ENCODE results near the gene ZBTB25. TPM values are rescaled to one million over a fixed set of nuclear protein-coding genes. Genes with fewer than 3 reads are reported as not detected.

ZBTB25 gene
- total RNA-seq, 1 experiment from 2014 or later, result 4.0 TPM

GRCh38 chr14:64509036-64509435 lies 5.4 kb upstream of the ZBTB25 start:
- no peak overlapping the region for H3K4me3 ChIP-seq (ENCODE audit: low read length)
- H3K79me2 ChIP-seq (ENCODE audit: low read length), result peaks cover 94% of the 10 kb centered on the region
- H3K27ac ChIP-seq (ENCODE audit: low read length), result no peak overlapping the region
- H3F3A ChIP-seq (ENCODE audit: low read length, unreplicated experiment), result no peaks in the 10 kb centered on the region
- H3K36me3 ChIP-seq (ENCODE audit: low read depth, low read length), result peaks cover 11% of the 10 kb centered on the region; the same call in 1 of the 2 replicates
- H3K4me2 ChIP-seq (ENCODE audit: low read length), result no peak overlapping the region
- H4K20me1 ChIP-seq (ENCODE audit: low read length), result peaks cover 76% of the 10 kb centered on the region
- BruUV-seq (replicated peaks), result no TSS peak
- intact Hi-C loops (cut with micrococcal nuclease), result loop anchor here (10.0 kb wide), 1 partner anchor 164 kb away; no protein-coding TSS in a partner anchor
- CTCF ChIA-PET, result no interaction called here
- H3K9me2 ChIP-seq (replicated peaks; ENCODE audit: low read length), result no peaks in the 10 kb centered on the region
- H3K9ac ChIP-seq (ENCODE audit: low read length), result no peak overlapping the region
- ATAC-seq (no peak), DNase-seq (no peak)
- TF ChIP-seq EZH2 (IDR thresholded peaks at IDR 0.05; ENCODE audit: low read length, unreplicated experiment) (no peak), EZH2phosphoT487 (IDR thresholded peaks at IDR 0.05; ENCODE audit: borderline replicate concordance, low read length) (no peak)
- TF ChIP-seq, protein P1, sequence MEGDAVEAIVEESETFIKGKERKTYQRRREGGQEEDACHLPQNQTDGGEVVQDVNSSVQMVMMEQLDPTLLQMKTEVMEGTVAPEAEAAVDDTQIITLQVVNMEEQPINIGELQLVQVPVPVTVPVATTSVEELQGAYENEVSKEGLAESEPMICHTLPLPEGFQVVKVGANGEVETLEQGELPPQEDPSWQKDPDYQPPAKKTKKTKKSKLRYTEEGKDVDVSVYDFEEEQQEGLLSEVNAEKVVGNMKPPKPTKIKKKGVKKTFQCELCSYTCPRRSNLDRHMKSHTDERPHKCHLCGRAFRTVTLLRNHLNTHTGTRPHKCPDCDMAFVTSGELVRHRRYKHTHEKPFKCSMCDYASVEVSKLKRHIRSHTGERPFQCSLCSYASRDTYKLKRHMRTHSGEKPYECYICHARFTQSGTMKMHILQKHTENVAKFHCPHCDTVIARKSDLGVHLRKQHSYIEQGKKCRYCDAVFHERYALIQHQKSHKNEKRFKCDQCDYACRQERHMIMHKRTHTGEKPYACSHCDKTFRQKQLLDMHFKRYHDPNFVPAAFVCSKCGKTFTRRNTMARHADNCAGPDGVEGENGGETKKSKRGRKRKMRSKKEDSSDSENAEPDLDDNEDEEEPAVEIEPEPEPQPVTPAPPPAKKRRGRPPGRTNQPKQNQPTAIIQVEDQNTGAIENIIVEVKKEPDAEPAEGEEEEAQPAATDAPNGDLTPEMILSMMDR (conservative IDR thresholded peaks at IDR 0.05; ENCODE audit: low read depth, low read length), result no peak
- H3K9me3 ChIP-seq (ENCODE audit: low read length), result no peaks in the 10 kb centered on the region
- peaks cover 39% of the 10 kb centered on the region for H3K4me1 ChIP-seq (ENCODE audit: insufficient read depth, low read length)
- no peaks in the 10 kb centered on the region for H3K27me3 ChIP-seq (ENCODE audit: low read length)
- H2AFZ ChIP-seq (ENCODE audit: low read length), result no peak overlapping the region
- POLR2A ChIA-PET (ENCODE audit: unreplicated experiment), result interaction anchor here (0.6 kb wide), 1 partner anchor 171 kb away, joined by 3 read pairs; no protein-coding TSS in a partner anchor

DNA sequence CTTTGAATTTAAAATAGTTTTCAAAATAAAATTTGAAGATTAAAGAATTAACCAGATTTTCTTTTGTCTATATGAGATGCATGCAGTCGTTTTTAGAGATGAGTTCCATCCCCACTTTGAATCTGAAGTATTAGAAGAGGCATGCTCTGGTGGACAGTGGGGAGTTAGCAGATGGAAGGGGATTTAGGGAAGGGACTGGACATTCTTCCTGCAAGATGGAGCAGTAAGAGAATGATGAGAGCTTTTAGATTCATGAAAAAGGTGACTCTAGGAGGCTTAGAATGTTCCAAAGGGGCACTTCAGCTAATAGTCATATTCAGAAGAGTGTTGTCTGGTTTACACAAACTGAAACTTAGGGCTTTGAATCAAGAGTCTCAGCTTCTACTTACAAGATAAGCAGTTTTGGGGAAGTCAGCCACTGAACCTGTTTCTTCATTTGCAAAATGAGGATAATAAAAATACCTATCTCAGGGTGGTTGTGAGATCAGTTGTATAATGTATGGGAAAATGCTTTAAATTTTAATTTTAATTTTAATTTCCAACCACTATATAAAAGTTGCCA lies 4.7 kb upstream of the ZBTB25 start:
- ATAC-seq (no peak), DNase-seq (no peak)
- H3K9me3 ChIP-seq (ENCODE audit: low read length), result no peaks in the 10 kb centered on the region
- no peaks in the 10 kb centered on the region for H3F3A ChIP-seq (ENCODE audit: low read length, unreplicated experiment)
- TF ChIP-seq EZH2 (IDR thresholded peaks at IDR 0.05; ENCODE audit: low read length, unreplicated experiment), result no peak
- TF ChIP-seq, protein P1 (conservative IDR thresholded peaks at IDR 0.05; ENCODE audit: low read depth, low read length), result no peak
- no peak for TF ChIP-seq EZH2phosphoT487 (IDR thresholded peaks at IDR 0.05; ENCODE audit: borderline replicate concordance, low read length)
- peak overlapping the region; percentile 19; the same call in 1 of the 2 replicates for H3K9ac ChIP-seq (ENCODE audit: low read length)
- peaks cover 38% of the 10 kb centered on the region for H3K4me1 ChIP-seq (ENCODE audit: insufficient read depth, low read length)
- peaks cover 72% of the 10 kb centered on the region for H4K20me1 ChIP-seq (ENCODE audit: low read length)
- H3K27ac ChIP-seq (ENCODE audit: low read length), result 0 out of 2 replicates have a peak overlapping the region, but pooled peaks have one; percentile 33
- intact Hi-C loops (cut with micrococcal nuclease), result loop anchor here (10.0 kb wide), 1 partner anchor 163 kb away; no protein-coding TSS in a partner anchor
- 0 out of 2 replicates have a peak overlapping the region, but pooled peaks have one; percentile 82 for H3K4me3 ChIP-seq (ENCODE audit: low read length)
- ChIA-PET CTCF (no interaction called here), POLR2A (ENCODE audit: unreplicated experiment) (no interaction called here)
- BruUV-seq (replicated peaks), result no TSS peak
- H2AFZ ChIP-seq (ENCODE audit: low read length), result no peak overlapping the region
- H3K36me3 ChIP-seq (ENCODE audit: low read depth, low read length), result peaks cover 11% of the 10 kb centered on the region; the same call in 1 of the 2 replicates
- no peaks in the 10 kb centered on the region for H3K27me3 ChIP-seq (ENCODE audit: low read length)
- H3K4me2 ChIP-seq (ENCODE audit: low read length), result peak overlapping the region; percentile 97
- peaks cover 88% of the 10 kb centered on the region for H3K79me2 ChIP-seq (ENCODE audit: low read length)
- no peaks in the 10 kb centered on the region for H3K9me2 ChIP-seq (replicated peaks; ENCODE audit: low read length)
